ENCODE data around the gene LRRN4. TPM values are rescaled to one million over a fixed set of nuclear protein-coding genes. Genes with fewer than 3 reads are reported as not detected.

LRRN4 gene
- total and polyA plus RNA-seq, 2 of the 8 experiments (the other 6 are each of a cell fraction or from before 2014, with no cell fraction given): 0.21 to 0.89 TPM

GRCh38 chr20:6040540-6040939 lies 13.3 kb downstream of the LRRN4 start:
- H3K4me2 ChIP-seq (ENCODE audit: insufficient read depth in 1 of 2, low read depth in 2 of 2, low read length in 2 of 2): no peak overlapping the region
- FAIRE-seq: no peak
- WGBS, 2 experiments (ENCODE audit: extremely low coverage in 1 of 2, insufficient coverage in 1 of 2, insufficient read length in 1 of 2, insufficient replicate concordance in 2 of 2, low coverage in 1 of 2, low lambda C conversion rate in 2 of 2, missing lambda C conversion rate in 1 of 2): 94% methylated on average over 8 of the region's 8 CpGs; no CpG with 5 or more reads in 1 of the 2 experiments

More at GRCh38 chr20:6040540-6040939, 13.3 kb downstream of the LRRN4 start:
- Histone ChIP-seq H3K79me1 (ENCODE audit: low read depth, low read length) (no peaks in the 10 kb centered on the region), H4K20me1 (replicated peaks in 1 of 2; ENCODE audit: control insufficient read depth in 1 of 2, insufficient read depth in 2 of 2, low read length in 2 of 2) (no peaks in the 10 kb centered on the region), H2BK120ac (replicated peaks; ENCODE audit: low read depth, low read length) (no peak overlapping the region), H3K56ac (replicated peaks; ENCODE audit: insufficient read length, low read depth, low read length) (no peak overlapping the region), H3K36me3 (ENCODE audit: control insufficient read depth in 2 of 4, insufficient read depth in 4 of 4, low read length in 3 of 4) (peaks cover 0 to 30% (median 15%) of the 10 kb centered on the region in 4 experiments; a peak in 7 of 8 replicates), H3K23me2 (ENCODE audit: low read depth, low read length) (no peaks in the 10 kb centered on the region), H2AFZ (ENCODE audit: low read length) (no peak overlapping the region), H4K8ac (ENCODE audit: extremely low read depth, insufficient read depth, low read length) (no peak overlapping the region), H3K18ac (ENCODE audit: extremely low read depth, low read length) (no peak overlapping the region), H3K4me3 (ENCODE audit: extremely low read depth in 1 of 4, insufficient read depth in 2 of 4, low read depth in 3 of 4, low read length in 4 of 4) (no peak overlapping the region), H3K23ac (ENCODE audit: insufficient read length) (no peak overlapping the region), H2BK15ac (ENCODE audit: low read length) (no peak overlapping the region), H2BK12ac (ENCODE audit: low read depth, low read length) (no peak overlapping the region), H2BK5ac (ENCODE audit: low read depth, low read length) (no peak overlapping the region), H4K5ac (ENCODE audit: insufficient read length, low read depth, low read length) (no peak overlapping the region), H3K9ac (replicated peaks in 1 of 4; ENCODE audit: extremely low read depth in 1 of 4, low read depth in 3 of 4, low read length in 3 of 4) (no peak overlapping the region), H3K4ac (replicated peaks; ENCODE audit: insufficient read length, low read depth, low read length) (no peak overlapping the region), H4K91ac (replicated peaks; ENCODE audit: insufficient read length, low read length) (no peak overlapping the region), H3K14ac (ENCODE audit: insufficient read length) (no peak overlapping the region), H3K9me3 (ENCODE audit: insufficient read depth in 2 of 2, low read depth in 1 of 2, low read length in 1 of 2) (no peaks in the 10 kb centered on the region), H3K27me3 (replicated peaks in 1 of 4; ENCODE audit: control insufficient read depth in 3 of 4, extremely low read depth in 1 of 4, insufficient read depth in 3 of 4, low read length in 3 of 4) (no peaks in the 10 kb centered on the region), H3K4me1 (replicated peaks in 1 of 4; ENCODE audit: control insufficient read depth in 3 of 4, insufficient read depth in 4 of 4, low read length in 3 of 4) (no peaks in the 10 kb centered on the region), H3K79me2 (ENCODE audit: control insufficient read depth in 1 of 2, insufficient read depth in 2 of 2, low read length in 2 of 2) (no peaks in the 10 kb centered on the region), H2BK20ac (ENCODE audit: low read length) (no peak overlapping the region), H2AK5ac (ENCODE audit: low read depth, low read length) (no peak overlapping the region), H3K27ac (ENCODE audit: low read depth, low read length) (no peak overlapping the region)
- no peak for TF ChIP-seq PHF8 (conservative IDR thresholded peaks at IDR 0.05; ENCODE audit: low read depth, low read length)
- TF ChIP-seq JUN (IDR thresholded peaks at IDR 0.05; ENCODE audit: low read depth, low read length): no peak
- TF ChIP-seq CTBP2 (IDR thresholded peaks at IDR 0.05; ENCODE audit: borderline replicate concordance, insufficient read depth, insufficient read length, low read length): no peak
- DNase-seq (ENCODE audit: low read depth in 1 of 2, low spot score in 2 of 2): no peak
- ChIA-PET POLR2A (ENCODE audit: partially characterized antibody) (interaction anchor here (0.6 kb wide), 1 partner anchor 70 kb away, joined by 4 read pairs; no protein-coding TSS in a partner anchor), CTCF (ENCODE audit: partially characterized antibody) (no interaction called here)

All from H1 (cell line).